Loucy (cell line): ENCODE results near the gene EEF1AKMT1.

ENCODE experiments used
- H2AFZ ChIP-seq: fragments of 200-600 bp; sonication (generic); 2 replicates; pipeline ENCODE4 v1.6.0; 2016; ENCODE audit warnings: antibody characterized with exemption, mild to moderate bottlenecking, low read length, moderate library complexity
- H3F3A ChIP-seq: fragments of 200-600 bp; 2 replicates; pipeline ENCODE4 v1.6.0; 2016; ENCODE audit warnings: antibody characterized with exemption, low read depth, mild to moderate bottlenecking
- H3K27me3 ChIP-seq: fragments of 200-600 bp; sonication (generic); 2 replicates; pipeline ENCODE4 v1.6.1; 2014; ENCODE audit warnings: low read length, mild to moderate bottlenecking; ENCODE audit not compliant: insufficient read depth, poor library complexity, severe bottlenecking
- H3K36me3 ChIP-seq: fragments of 200-600 bp; sonication (generic); 2 replicates; pipeline ENCODE4 v1.6.1; 2016; ENCODE audit warnings: low read length; ENCODE audit not compliant: insufficient read depth
- H3K4me1 ChIP-seq: fragments of 200-600 bp; sonication (generic); 2 replicates; pipeline ENCODE4 v1.5.1; 2014; ENCODE audit warnings: low read length, mild to moderate bottlenecking; ENCODE audit not compliant: insufficient read depth, poor library complexity, severe bottlenecking
- H3K4me2 ChIP-seq: fragments of 200-600 bp; sonication (generic); 2 replicates; pipeline ENCODE4 v1.6.0; 2014; ENCODE audit warnings: antibody characterized with exemption, low read length, low read depth, mild to moderate bottlenecking; ENCODE audit not compliant: poor library complexity, severe bottlenecking
- H3K4me3 ChIP-seq: fragments of 200-600 bp; sonication (generic); 2 replicates; pipeline ENCODE4 v1.5.1; 2014; ENCODE audit warnings: low read length, mild to moderate bottlenecking, mixed read lengths; ENCODE audit not compliant: poor library complexity, severe bottlenecking
- H3K79me2 ChIP-seq: fragments of 200-600 bp; sonication (generic); 2 replicates; pipeline ENCODE4 v1.6.1; 2014; ENCODE audit warnings: low read length; ENCODE audit not compliant: insufficient read depth
- H3K9ac ChIP-seq: fragments of 200-600 bp; sonication (generic); 2 replicates; pipeline ENCODE4 v1.6.0; 2014; ENCODE audit warnings: mild to moderate bottlenecking, low read depth, low read length, moderate library complexity; ENCODE audit not compliant: poor library complexity, severe bottlenecking
- H3K9me2 ChIP-seq: fragments of 200-600 bp; sonication (generic); replicated peaks from 2 replicates; pipeline ENCODE4 v1.6.1; 2016; ENCODE audit warnings: low read depth, low read length, mixed read lengths
- H3K9me3 ChIP-seq: fragments of 200-600 bp; sonication (generic); 2 replicates; pipeline ENCODE4 v1.6.1; 2014; ENCODE audit warnings: mild to moderate bottlenecking, antibody characterized with exemption, low read length, low read depth; ENCODE audit not compliant: insufficient read depth
- H4K20me1 ChIP-seq: fragments of 200-600 bp; sonication (generic); 2 replicates; pipeline ENCODE4 v1.6.0; 2014; ENCODE audit warnings: antibody characterized with exemption, low read length, mild to moderate bottlenecking; ENCODE audit not compliant: insufficient read depth, poor library complexity, severe bottlenecking
- CTCF ChIP-seq: fragments of 200-600 bp; sonication (generic); conservative IDR thresholded peaks from 2 replicates; pipeline ENCODE4 v1.5.1; 2014; ENCODE audit warnings: mild to moderate bottlenecking, antibody characterized with exemption, low read length
- EZH2phosphoT487 ChIP-seq: fragments of 200-600 bp; IDR thresholded peaks from 2 replicates; pipeline ENCODE4 v1.6.1; 2018; ENCODE audit warnings: antibody characterized with exemption, mild to moderate bottlenecking, moderate library complexity, borderline replicate concordance

The EEF1AKMT1 gene

GRCh38 chr13:20708216-20708615 is 65.5 kb downstream of the EEF1AKMT1 start:
- H3K27me3 ChIP-seq: no peaks in the 10 kb centered on the region
- no peaks in the 10 kb centered on the region for H3K9me3 ChIP-seq

GRCh38 chr13:20706661-20707060 is 67.1 kb downstream of the EEF1AKMT1 start:
- Histone ChIP-seq H4K20me1 (no peaks in the 10 kb centered on the region), H2AFZ (no peak overlapping the region), H3K4me2 (no peak overlapping the region), H3K79me2 (no peaks in the 10 kb centered on the region), H3K9me2 (no peaks in the 10 kb centered on the region), H3K4me1 (peaks cover 10% of the 10 kb centered on the region), H3F3A (no peaks in the 10 kb centered on the region), H3K9ac (no peak overlapping the region), H3K4me3 (no peak overlapping the region), H3K27me3 (peaks cover 15% of the 10 kb centered on the region), H3K36me3 (no peaks in the 10 kb centered on the region), H3K9me3 (no peaks in the 10 kb centered on the region)
- TF ChIP-seq CTCF (no peak), EZH2phosphoT487 (no peak)

More at GRCh38 chr13:20708216-20708615, 65.5 kb downstream of the EEF1AKMT1 start:
- no peaks in the 10 kb centered on the region for H3K9me2 ChIP-seq
- TF ChIP-seq CTCF (no peak), EZH2phosphoT487 (no peak)
- no peaks in the 10 kb centered on the region for H4K20me1 ChIP-seq
- no peak overlapping the region for H3K4me2 ChIP-seq
- H3K9ac ChIP-seq: no peak overlapping the region
- no peak overlapping the region for H3K4me3 ChIP-seq
- H3F3A ChIP-seq: no peaks in the 10 kb centered on the region
- no peaks in the 10 kb centered on the region for H3K79me2 ChIP-seq
- no peak overlapping the region for H2AFZ ChIP-seq
- no peaks in the 10 kb centered on the region for H3K36me3 ChIP-seq
- H3K4me1 ChIP-seq: no peaks in the 10 kb centered on the region

GRCh38 chr13:20704459-20705069 is 69.2 kb downstream of the EEF1AKMT1 start:
- H3K9me2 ChIP-seq: no peaks in the 10 kb centered on the region
- peak overlapping the region; percentile 30 for H3K4me3 ChIP-seq
- H3F3A ChIP-seq: no peaks in the 10 kb centered on the region
- no peaks in the 10 kb centered on the region for H3K36me3 ChIP-seq
- H3K4me2 ChIP-seq: no peak overlapping the region
- H3K4me1 ChIP-seq: peaks cover 10% of the 10 kb centered on the region
- H3K79me2 ChIP-seq: no peaks in the 10 kb centered on the region
- peak overlapping the region; percentile 64; the same call in 1 of the 2 replicates for H2AFZ ChIP-seq
- H4K20me1 ChIP-seq: no peaks in the 10 kb centered on the region
- TF ChIP-seq CTCF (no peak), EZH2phosphoT487 (no peak)
- H3K9me3 ChIP-seq: no peaks in the 10 kb centered on the region
- H3K9ac ChIP-seq: no peak overlapping the region
- H3K27me3 ChIP-seq: peaks cover 23% of the 10 kb centered on the region
